GM20000 (cell line): ENCODE measurements around the gene ZNF511.

ENCODE experiments used
- DNase-seq: peaks from one replicate; pipeline ENCODE4 v3.0.0; 2012; ENCODE audit warnings: low spot score
- TF ChIP-seq, protein P1 (sequence below): IDR thresholded peaks from 2 replicates; pipeline ENCODE4 v1.5.1; 2012; ENCODE audit warnings: mild to moderate bottlenecking, control low read depth; ENCODE audit errors: extremely low read depth, missing control alignments

ZNF511 gene

DNA sequence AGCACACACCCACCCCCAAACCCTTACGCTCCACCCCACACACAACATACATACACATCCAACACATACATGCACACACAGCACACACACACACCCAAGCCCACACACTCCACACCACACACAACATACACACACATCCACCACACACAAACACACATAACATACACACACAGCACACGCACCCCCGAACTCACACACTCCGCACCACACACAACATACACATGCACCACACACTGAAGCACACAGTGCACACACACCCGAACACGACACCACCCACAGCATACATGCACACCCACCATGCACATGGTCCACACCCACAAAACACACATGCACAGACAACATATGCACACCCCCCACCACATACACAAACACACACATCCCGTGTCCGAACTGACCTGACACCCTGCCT lies 40.5 kb downstream of the ZNF511 start:
- TF ChIP-seq, protein P1, sequence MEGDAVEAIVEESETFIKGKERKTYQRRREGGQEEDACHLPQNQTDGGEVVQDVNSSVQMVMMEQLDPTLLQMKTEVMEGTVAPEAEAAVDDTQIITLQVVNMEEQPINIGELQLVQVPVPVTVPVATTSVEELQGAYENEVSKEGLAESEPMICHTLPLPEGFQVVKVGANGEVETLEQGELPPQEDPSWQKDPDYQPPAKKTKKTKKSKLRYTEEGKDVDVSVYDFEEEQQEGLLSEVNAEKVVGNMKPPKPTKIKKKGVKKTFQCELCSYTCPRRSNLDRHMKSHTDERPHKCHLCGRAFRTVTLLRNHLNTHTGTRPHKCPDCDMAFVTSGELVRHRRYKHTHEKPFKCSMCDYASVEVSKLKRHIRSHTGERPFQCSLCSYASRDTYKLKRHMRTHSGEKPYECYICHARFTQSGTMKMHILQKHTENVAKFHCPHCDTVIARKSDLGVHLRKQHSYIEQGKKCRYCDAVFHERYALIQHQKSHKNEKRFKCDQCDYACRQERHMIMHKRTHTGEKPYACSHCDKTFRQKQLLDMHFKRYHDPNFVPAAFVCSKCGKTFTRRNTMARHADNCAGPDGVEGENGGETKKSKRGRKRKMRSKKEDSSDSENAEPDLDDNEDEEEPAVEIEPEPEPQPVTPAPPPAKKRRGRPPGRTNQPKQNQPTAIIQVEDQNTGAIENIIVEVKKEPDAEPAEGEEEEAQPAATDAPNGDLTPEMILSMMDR: no peak
- no peak for DNase-seq

DNA sequence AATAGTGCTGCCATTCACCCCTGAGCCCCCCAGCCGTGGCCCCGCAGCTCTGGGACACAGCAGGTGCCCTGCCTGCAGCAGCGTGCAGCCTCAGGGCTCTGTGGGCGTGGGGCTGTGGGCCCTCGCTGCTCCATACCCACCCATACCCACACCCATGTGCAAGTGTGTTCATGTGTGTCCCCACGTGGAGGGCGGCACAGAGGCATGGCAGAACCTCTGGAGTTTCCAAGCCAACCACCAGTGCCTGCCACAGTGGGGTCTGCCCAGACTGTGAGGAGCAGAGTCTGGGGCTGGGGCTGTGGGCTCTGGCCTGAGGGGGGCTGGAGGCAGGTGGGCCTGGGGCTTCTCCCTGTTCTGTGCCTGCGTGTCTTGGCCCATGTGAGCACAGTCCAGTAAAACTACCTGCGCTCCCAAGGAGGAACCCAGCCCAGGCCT lies 40.9 kb downstream of the ZNF511 start:
- TF ChIP-seq, protein P1: no peak
- no peak for DNase-seq

DNA sequence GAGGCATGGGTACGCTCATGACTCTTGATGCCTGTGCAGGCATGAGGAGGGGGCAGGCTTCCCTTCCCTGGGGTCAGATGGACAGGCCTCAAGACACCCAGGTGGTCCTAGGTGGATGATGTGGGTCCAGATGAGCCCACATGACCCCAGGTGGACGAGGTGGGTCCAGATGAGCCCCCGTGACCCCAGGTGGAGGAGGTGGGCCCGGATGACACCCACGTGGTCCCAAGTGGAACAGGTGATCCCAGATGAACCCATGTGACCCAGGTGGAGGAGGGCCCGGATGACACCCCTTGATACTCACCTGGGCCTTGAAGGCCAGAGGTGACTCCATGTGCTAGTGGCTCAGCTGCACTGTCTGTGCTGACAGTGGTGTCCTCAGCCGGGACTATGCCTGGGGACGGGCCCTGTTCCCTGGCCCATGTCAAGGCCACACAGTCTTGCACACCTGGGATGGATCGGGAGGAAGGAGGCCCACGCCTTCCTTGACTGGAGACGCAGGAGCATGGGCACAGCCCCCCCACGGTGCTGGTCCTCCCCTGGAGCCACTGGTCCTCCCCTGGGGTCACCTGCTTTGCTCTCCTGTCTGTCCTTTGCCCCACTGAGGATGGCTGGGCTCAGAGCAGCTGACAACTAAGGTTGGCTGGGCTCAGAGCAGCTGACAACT lies 41.7 kb downstream of the ZNF511 start:
- TF ChIP-seq, protein P1: no peak

DNA sequence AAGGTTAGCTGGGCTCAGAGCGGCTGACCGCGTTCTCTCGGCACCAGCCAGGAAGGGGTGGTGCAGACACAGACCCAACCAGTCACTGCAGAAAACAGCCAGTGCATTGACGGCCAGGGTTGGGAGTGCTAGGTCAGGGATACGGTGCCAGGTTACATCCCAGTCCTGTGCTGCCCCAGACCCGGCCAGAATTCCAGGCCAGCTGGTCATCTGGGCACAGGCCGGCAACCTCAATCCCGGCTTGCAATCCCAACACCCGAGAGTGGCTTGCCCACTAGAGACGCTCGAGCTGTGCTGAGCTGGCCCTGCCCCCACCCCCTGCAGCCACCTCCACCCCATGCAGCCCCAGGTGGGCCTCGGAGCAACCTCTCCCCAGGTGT lies 42.2 kb downstream of the ZNF511 start:
- TF ChIP-seq, protein P1: no peak
- DNase-seq: no peak

More for the DNA sequence above, 41.7 kb downstream of the ZNF511 start:
- DNase-seq: no peak

DNA sequence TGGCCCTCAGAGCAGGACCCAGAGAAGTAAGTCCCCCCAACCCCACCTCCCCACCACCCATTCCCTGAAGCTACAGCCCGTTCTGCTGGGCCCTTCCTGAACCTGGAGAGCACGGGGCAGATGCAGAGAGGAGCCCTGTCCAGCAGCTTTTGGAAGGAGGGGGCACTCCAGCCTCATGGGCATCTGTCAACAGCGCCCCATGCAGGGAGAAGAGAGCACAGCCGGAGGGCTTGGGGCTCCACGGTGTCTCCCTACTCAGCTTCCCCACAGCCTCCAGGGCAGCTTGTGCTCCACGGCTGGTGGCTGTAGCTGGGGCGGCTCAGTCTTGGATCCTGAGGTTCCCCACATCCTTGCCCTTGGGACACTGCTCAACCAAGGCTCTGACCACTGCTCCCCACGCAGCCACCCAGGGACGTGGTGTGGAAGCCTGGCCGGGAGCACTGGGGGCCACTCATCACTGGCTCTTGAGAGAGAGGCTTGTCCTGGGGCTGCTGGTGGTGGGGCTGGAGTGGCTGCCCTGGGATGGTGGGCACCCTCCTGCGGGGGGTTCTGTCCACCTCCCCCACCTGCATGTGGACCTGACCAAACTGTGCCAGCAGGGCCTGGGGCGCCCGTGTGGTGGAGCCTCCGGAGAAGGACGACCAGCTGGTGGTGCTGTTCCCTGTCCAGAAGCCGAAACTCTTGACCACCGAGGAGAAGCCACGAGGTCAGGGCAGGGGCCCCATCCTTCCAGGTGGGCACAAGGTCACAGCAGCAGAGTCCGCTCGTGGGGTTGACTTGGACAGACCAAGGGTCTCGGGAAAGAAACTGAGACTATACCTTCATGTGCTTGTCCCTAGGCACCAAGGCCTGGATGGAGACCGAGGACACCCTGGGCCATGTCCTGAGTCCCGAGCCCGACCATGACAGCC lies 42.9 kb downstream of the ZNF511 start:
- no peak for DNase-seq
- TF ChIP-seq, protein P1: no peak

DNA sequence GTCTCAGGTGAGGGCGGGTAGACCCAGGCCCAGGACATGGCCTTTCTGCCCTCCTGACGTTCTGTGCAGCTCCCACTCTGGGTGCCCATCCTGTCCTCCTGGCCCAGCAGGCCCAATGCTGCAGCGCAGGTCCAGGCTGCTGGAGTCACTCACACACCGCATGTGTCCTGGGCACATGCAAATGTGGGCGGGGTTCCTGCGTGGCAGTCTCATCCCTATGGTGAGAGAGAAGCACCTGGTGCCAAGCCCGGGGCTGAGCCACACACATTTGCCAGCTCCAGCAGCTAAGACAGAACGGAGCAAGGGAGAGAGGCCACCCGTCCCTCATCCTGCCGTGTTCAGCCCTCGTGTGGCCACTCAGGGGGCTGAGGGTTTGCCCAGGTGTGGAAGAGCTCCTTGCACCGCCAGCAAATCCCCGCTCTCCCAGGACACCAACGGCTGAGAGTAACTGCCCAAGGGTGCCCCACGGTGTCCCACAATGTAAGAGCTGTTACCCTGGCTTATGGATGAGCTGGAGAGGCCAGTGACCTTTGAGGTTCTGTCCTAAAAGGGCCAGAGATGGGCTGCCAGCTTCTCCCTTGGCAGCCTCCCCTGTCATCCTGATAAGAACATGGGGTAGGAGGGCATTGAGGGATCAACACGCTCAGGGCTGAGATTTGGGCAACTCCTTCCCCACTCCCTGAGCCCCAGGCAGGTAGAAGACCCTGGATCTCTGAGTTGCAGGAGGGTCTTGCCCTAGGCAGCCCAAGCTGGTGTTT lies 44.7 kb downstream of the ZNF511 start:
- TF ChIP-seq, protein P1: no peak

More for the DNA sequence above, 44.7 kb downstream of the ZNF511 start:
- DNase-seq: no peak
